Erythroblast (primary cell): ENCODE data around the gene SAXO2.
A peak's percentile ranks its signal among the peaks of the same experiment; 100 is the strongest.
"Not testable (repeated sequence)": the region's sequence is repeated elsewhere in the genome, so short reads cannot be mapped to it uniquely, and the experiment has no call there.

ENCODE experiments used
- DNase-seq, 2 experiments: peaks; one replicate each; lab custom pipeline; 2025; lab: John Stamatoyannopoulos, UW
- GATA1 ChIP-seq: IDR thresholded peaks from 2 replicates; pipeline ENCODE4 v1.6.1; 2011; ENCODE audit warnings: low read depth, mild to moderate bottlenecking, control low read depth, low read length, moderate library complexity
- POLR2A ChIP-seq: IDR thresholded peaks from 2 replicates; pipeline ENCODE4 v1.6.1; 2011; ENCODE audit warnings: mild to moderate bottlenecking, low read length

The SAXO2 gene

GRCh38 chr15:82272154-82272553, 9.5 kb downstream of the SAXO2 start:
- TF ChIP-seq POLR2A (no peak), GATA1 (no peak)
- peak; percentile 11 to 74 for DNase-seq

GRCh38 chr15:82275410-82275809, 12.8 kb downstream of the SAXO2 start:
- peak in 1 of 2 experiments; percentile 10 for DNase-seq
- TF ChIP-seq POLR2A (no peak), GATA1 (no peak)

GRCh38 chr15:82281276-82281675, 18.7 kb downstream of the SAXO2 start:
- DNase-seq, result not testable (repeated sequence)

- DNase-seq, result not testable (repeated sequence)
Observed at GRCh38 chr15:82282386-82282785, 19.8 kb downstream of the SAXO2 start.

- not testable (repeated sequence) for DNase-seq
Observed at GRCh38 chr15:82284381-82284780, 21.8 kb downstream of the SAXO2 start.

GRCh38 chr15:82286475-82286874, 23.9 kb downstream of the SAXO2 start:
- peak; percentile 33 to 46 for DNase-seq

GRCh38 chr15:82288202-82288601, 25.6 kb downstream of the SAXO2 start:
- DNase-seq, result not testable (repeated sequence)

GRCh38 chr15:82292271-82292670, 29.7 kb downstream of the SAXO2 start:
- DNase-seq, result no peak
- TF ChIP-seq POLR2A (no peak), GATA1 (no peak)

- TF ChIP-seq POLR2A, result no peak
- TF ChIP-seq GATA1, result no peak
- no peak for DNase-seq
Observed at GRCh38 chr15:82294061-82294690, 31.6 kb downstream of the SAXO2 start.

GRCh38 chr15:82297546-82297945, 34.9 kb downstream of the SAXO2 start:
- TF ChIP-seq POLR2A (no peak), GATA1 (no peak)
- no peak for DNase-seq

- DNase-seq, result no peak
Observed at GRCh38 chr15:82298032-82298431, 35.4 kb downstream of the SAXO2 start.

GRCh38 chr15:82298520-82298919, 35.9 kb downstream of the SAXO2 start:
- TF ChIP-seq GATA1 (no peak), POLR2A (no peak)
- peak in 1 of 2 experiments; percentile 30 for DNase-seq

More at GRCh38 chr15:82298032-82298431, 35.4 kb downstream of the SAXO2 start:
- no peak for TF ChIP-seq POLR2A
- no peak for TF ChIP-seq GATA1

GRCh38 chr15:82299511-82299914, 36.9 kb downstream of the SAXO2 start:
- DNase-seq, result not testable (repeated sequence)

GRCh38 chr15:82300326-82300725, 37.7 kb downstream of the SAXO2 start:
- not testable (repeated sequence) for DNase-seq

GRCh38 chr15:82300883-82301282, 38.3 kb downstream of the SAXO2 start:
- TF ChIP-seq GATA1 (no peak), POLR2A (no peak)
- DNase-seq, result no peak
